ENCODE results near the gene EPB41.
"Not testable (repeated sequence)": the region's sequence is repeated elsewhere in the genome, so short reads cannot be mapped to it uniquely, and the experiment has no call there.

Gene EPB41

GRCh38 chr1:29057700-29058099, 143.3 kb downstream of the EPB41 start:
- no peak for DNase-seq

- no peak for DNase-seq
Observed at GRCh38 chr1:29062157-29062942, 148.0 kb downstream of the EPB41 start.

- DNase-seq, result no peak
Observed at GRCh38 chr1:29064064-29064463, 149.7 kb downstream of the EPB41 start.

GRCh38 chr1:29077155-29077554, 162.8 kb downstream of the EPB41 start:
- no peak for DNase-seq

GRCh38 chr1:29079916-29080629, 165.7 kb downstream of the EPB41 start:
- DNase-seq, result not testable (repeated sequence)

GRCh38 chr1:29081201-29081600, 166.8 kb downstream of the EPB41 start:
- no peak for DNase-seq

GRCh38 chr1:29082519-29082918, 168.2 kb downstream of the EPB41 start:
- no peak for DNase-seq

- DNase-seq, result no peak
Observed at GRCh38 chr1:29083317-29084195, 169.2 kb downstream of the EPB41 start.

- no peak for DNase-seq
Observed at GRCh38 chr1:29084196-29084521, 169.8 kb downstream of the EPB41 start.

GRCh38 chr1:29090937-29091618, 176.7 kb downstream of the EPB41 start:
- DNase-seq, result no peak

- not testable (repeated sequence) for DNase-seq
Observed at GRCh38 chr1:29092704-29093103, 178.3 kb downstream of the EPB41 start.

GRCh38 chr1:29094433-29094832, 180.1 kb downstream of the EPB41 start:
- no peak for DNase-seq

- no peak for DNase-seq
Observed at GRCh38 chr1:29094954-29095353, 180.6 kb downstream of the EPB41 start.

GRCh38 chr1:29096231-29096886, 182.0 kb downstream of the EPB41 start:
- DNase-seq, result no peak

- no peak for DNase-seq
Observed at GRCh38 chr1:29099286-29099685, 184.9 kb downstream of the EPB41 start.

GRCh38 chr1:29100487-29100886, 186.1 kb downstream of the EPB41 start:
- no peak for DNase-seq

- no peak for DNase-seq
Observed at GRCh38 chr1:29105822-29106221, 191.5 kb downstream of the EPB41 start.

GRCh38 chr1:29108041-29108440, 193.7 kb downstream of the EPB41 start:
- not testable (repeated sequence) for DNase-seq

GRCh38 chr1:29112705-29113412, 198.5 kb downstream of the EPB41 start:
- no peak for DNase-seq

- DNase-seq, result no peak
Observed at GRCh38 chr1:29113413-29114117, 199.2 kb downstream of the EPB41 start.

- no peak for DNase-seq
Observed at GRCh38 chr1:29114654-29115053, 200.3 kb downstream of the EPB41 start.
